Prostate gland (tissue), 2 donors: Measurements from ENCODE around the gene LRP2BP. TPM values are rescaled to one million over a fixed set of nuclear protein-coding genes. Genes with fewer than 3 reads are reported as not detected.
"Not testable (repeated sequence)": the region's sequence is repeated elsewhere in the genome, so short reads cannot be mapped to it uniquely, and the experiment has no call there.

ENCODE experiments used
- DNase-seq: peaks from one replicate; pipeline ENCODE4 v3.0.0-alpha.2; 2019; ENCODE audit warnings: low spot score
- H3K27ac ChIP-seq, 2 donors: fragments of 200-600 bp; sonication (generic); 2 replicates each; pipeline ENCODE4 v1.5.1; 2017 to 2019
- H3K27me3 ChIP-seq: fragments of 200-600 bp; sonication (generic); replicated peaks from 2 replicates; pipeline ENCODE4 v1.5.1; 2019; ENCODE audit not compliant: insufficient read depth
- H3K36me3 ChIP-seq, 2 donors: fragments of 200-600 bp; sonication (generic); 1 replicate in 1 of 2; 2 replicates in 1 of 2; pipeline versions ENCODE4 v1.5.1 to v1.8.1; 2017 to 2019
- H3K4me1 ChIP-seq: fragments of 200-600 bp; sonication (generic); replicated peaks from 2 replicates; pipeline ENCODE4 v1.5.1; 2019
- H3K4me3 ChIP-seq, 2 donors: fragments of 200-600 bp; sonication (generic); 2 replicates each; pipeline ENCODE4 v1.5.1; 2017 to 2019
- H3K9me3 ChIP-seq: fragments of 200-600 bp; sonication (generic); 2 replicates; pipeline ENCODE4 v1.5.1; 2017
- POLR2A ChIP-seq: fragments of 450-650 bp; IDR thresholded peaks from one replicate; pipeline ENCODE4 v1.6.1; 2016; ENCODE audit warnings: antibody characterized with exemption, mild to moderate bottlenecking
- POLR2AphosphoS5 ChIP-seq: sonication (generic); formaldehyde crosslinking; IDR thresholded peaks from one replicate; pipeline ENCODE4 v1.6.1; 2017; ENCODE audit warnings: antibody characterized with exemption
- WGBS: methylation state at CpG from one replicate; pipeline ENCODE4 v1.1.5; 2018; 5-methylcytosine and 5-hydroxymethylcytosine counted together
- intact Hi-C: fragments of 100-400 bp; cut with DNase I; formaldehyde crosslinking; loops from one replicate; pipeline ENCODE4 v1.14.2; 2022
- total RNA-seq, 2 donors: library from RNA; depleted of rRNA; stranded (reverse); fragments of >200 nt; gene quantifications; one replicate each; pipeline ENCODE4 v1.1.0, GENCODE V29; 2016
- TF ChIP-seq, protein P1 (sequence below), 4 experiments: fragments of 200-600 bp in 2 of 4; fragments of 450-650 bp in 2 of 4; sonication (generic) in 2 of 4; IDR thresholded peaks; 1 replicate in 3 of 4; 2 replicates in 1 of 4; pipeline ENCODE4 v1.5.1; 2016 to 2019; ENCODE audit warnings: antibody characterized with exemption in 4 of 4, mild to moderate bottlenecking in 2 of 4, moderate library complexity in 2 of 4

The LRP2BP gene
- total RNA-seq, 2 donors from 2014 or later = 0.32 to 1.4 TPM

DNA sequence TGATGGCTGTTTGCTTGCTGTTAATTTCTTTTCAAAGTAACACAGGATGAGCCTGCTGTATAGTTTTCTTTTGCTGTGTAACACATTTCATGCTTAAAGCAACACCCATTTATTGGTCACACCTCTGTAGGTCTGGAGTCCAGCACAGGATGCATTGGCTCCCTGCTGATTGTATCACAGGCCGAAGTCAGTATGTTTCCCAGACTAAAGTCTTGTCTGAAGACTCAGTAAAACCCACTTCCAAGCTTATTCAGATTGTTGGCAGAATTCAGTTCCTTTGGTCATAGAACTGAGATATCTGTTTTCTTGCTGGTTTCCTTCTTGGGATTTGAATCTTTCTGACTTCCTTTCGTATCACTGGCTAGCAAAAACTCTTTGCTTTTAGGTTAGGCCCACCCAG, 54.3 kb downstream of the LRP2BP start:
- Histone ChIP-seq H3K27ac (no peak overlapping the region), H3K36me3 (no peaks in the 10 kb centered on the region), H3K4me3 (no peak overlapping the region)

DNA sequence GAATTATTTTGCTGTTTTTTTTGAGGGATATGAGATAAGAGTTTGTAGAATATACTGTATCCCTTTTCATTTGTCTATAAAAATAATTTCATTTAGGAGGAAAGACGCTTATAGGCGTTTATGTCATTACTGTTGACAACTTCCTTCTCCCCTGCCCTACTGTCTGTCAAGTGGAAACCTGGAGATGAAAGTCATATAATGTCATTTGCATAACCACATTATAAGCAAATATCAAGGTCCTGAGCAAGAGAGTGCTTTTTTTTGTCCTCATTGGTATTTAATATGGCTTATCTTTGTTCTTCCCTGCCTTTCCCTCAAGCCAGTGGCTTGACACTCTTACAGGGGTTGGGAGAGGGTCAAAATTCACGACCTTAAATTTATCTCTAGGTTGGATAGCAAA, 55.8 kb downstream of the LRP2BP start:
- Histone ChIP-seq H3K27me3 (no peaks in the 10 kb centered on the region), H3K4me3 (no peak overlapping the region), H3K27ac (no peak overlapping the region), H3K36me3 (no peaks in the 10 kb centered on the region), H3K9me3 (no peaks in the 10 kb centered on the region), H3K4me1 (no peaks in the 10 kb centered on the region)
- intact Hi-C loops = no loop called here
- no peak for DNase-seq
- TF ChIP-seq, protein P1, sequence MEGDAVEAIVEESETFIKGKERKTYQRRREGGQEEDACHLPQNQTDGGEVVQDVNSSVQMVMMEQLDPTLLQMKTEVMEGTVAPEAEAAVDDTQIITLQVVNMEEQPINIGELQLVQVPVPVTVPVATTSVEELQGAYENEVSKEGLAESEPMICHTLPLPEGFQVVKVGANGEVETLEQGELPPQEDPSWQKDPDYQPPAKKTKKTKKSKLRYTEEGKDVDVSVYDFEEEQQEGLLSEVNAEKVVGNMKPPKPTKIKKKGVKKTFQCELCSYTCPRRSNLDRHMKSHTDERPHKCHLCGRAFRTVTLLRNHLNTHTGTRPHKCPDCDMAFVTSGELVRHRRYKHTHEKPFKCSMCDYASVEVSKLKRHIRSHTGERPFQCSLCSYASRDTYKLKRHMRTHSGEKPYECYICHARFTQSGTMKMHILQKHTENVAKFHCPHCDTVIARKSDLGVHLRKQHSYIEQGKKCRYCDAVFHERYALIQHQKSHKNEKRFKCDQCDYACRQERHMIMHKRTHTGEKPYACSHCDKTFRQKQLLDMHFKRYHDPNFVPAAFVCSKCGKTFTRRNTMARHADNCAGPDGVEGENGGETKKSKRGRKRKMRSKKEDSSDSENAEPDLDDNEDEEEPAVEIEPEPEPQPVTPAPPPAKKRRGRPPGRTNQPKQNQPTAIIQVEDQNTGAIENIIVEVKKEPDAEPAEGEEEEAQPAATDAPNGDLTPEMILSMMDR (IDR thresholded peaks at IDR 0.05) = no peak
- TF ChIP-seq POLR2A = no peak
- no peak for TF ChIP-seq POLR2AphosphoS5
- 76% methylated on average over 3 of the region's 3 CpGs for WGBS

More for the DNA sequence above, 54.3 kb downstream of the LRP2BP start:
- no peak for DNase-seq
- no peaks in the 10 kb centered on the region for H3K27me3 ChIP-seq
- intact Hi-C loops = no loop called here
- TF ChIP-seq, protein P1 (IDR thresholded peaks at IDR 0.05) = no peak
- TF ChIP-seq POLR2AphosphoS5 = no peak
- TF ChIP-seq POLR2A = no peak
- H3K4me1 ChIP-seq = no peaks in the 10 kb centered on the region
- WGBS = 99% methylated on average over 2 of the region's 2 CpGs
- no peaks in the 10 kb centered on the region for H3K9me3 ChIP-seq

DNA sequence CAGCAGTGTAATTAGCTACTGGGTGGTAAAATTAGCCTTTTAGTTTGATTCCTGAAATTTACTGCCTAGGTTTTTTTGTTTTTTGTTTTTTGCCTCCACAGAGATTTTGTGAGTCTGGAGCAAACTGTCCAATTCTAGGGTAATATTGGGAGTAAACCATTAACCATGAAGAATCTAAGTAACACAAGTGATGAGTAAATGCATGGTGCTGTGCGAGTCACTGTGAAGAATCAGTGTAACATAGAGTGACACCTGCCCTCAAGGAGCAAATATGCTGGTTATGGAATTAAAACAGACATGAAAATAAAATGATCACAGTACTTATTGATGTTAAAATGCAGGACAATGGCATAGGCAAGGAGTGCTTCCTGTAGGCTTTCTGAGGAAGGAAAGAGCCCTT, 60.1 kb downstream of the LRP2BP start:
- Histone ChIP-seq H3K4me1 (no peaks in the 10 kb centered on the region), H3K9me3 (no peaks in the 10 kb centered on the region), H3K36me3 (no peaks in the 10 kb centered on the region), H3K4me3 (no peak overlapping the region), H3K27ac (no peak overlapping the region), H3K27me3 (no peaks in the 10 kb centered on the region)
- no peak for TF ChIP-seq POLR2AphosphoS5
- TF ChIP-seq, protein P1 (IDR thresholded peaks at IDR 0.05) = no peak
- TF ChIP-seq POLR2A = no peak
- WGBS = 93% methylated on average over 1 of the region's 1 CpG
- intact Hi-C loops = no loop called here
- no peak for DNase-seq

DNA sequence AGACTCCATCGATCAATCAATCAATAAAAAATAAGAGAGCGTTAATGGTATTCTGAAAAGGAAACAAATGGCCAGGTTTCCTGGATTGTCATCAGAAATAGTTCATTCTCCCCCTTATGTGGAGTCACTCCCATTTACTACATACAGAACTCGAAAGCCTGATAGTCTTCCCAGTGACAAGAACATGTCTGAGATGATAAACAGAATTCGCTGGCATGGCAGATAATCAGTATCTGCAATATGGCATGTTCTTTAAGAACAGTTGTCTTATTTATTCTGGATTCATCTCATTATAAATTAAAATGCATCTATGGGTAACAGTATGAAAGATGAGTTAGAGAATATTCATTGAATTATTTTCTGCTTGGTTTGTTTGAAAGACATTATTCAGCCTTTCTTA, 61.4 kb downstream of the LRP2BP start:
- intact Hi-C loops = no loop called here
- no peak overlapping the region for H3K27ac ChIP-seq
- H3K36me3 ChIP-seq = no peaks in the 10 kb centered on the region
- 96% methylated on average over 4 of the region's 4 CpGs for WGBS
- no peak overlapping the region for H3K4me3 ChIP-seq
- no peaks in the 10 kb centered on the region for H3K9me3 ChIP-seq
- TF ChIP-seq POLR2AphosphoS5 (no peak), POLR2A (no peak)
- TF ChIP-seq, protein P1 (IDR thresholded peaks at IDR 0.05) = no peak
- H3K27me3 ChIP-seq = no peaks in the 10 kb centered on the region
- no peak for DNase-seq
- no peaks in the 10 kb centered on the region for H3K4me1 ChIP-seq

DNA sequence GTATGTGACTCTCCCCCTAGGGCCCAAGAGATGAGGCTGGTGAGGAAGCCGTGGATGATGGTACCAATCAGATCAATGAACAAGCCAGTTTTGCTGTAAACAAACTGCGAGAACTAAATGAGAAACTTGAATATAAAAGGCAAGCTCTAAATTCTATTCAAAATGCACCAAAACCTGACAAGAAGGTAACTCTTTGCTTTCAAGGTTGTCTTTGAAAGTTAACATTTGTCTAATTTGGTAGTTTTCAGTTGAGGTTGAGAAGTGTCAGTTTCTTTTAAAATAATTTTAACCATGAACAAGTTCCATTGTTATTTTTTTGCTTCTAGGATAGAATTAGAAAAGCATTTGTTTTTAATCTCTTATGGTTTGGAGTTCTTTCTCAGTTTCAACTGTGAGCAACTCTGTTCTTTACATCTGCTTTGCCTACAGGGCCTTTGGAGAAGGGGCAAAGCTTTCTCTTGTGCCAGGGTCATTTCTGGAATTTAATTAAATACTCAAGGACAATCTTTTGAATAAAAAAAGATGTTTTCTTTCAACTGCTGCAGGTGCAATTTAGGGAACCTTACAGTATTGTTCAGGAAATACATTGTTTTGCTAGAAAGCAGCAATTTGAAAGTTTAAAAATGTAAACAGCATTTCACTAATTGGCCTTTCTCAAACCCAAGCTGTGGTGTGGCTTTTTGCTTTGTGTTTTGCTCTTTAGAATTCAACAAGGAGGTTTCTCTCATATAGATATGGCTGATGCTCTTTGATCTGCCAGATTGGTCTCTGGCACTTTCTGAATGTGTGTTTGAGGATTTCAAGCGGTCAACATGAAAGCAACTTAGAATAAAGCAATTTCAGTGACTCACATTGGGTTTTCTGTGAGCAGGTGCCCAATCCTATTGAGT, 62.9 kb downstream of the LRP2BP start:
- no peak for TF ChIP-seq POLR2A
- TF ChIP-seq, protein P1 (IDR thresholded peaks at IDR 0.05) = no peak
- TF ChIP-seq POLR2AphosphoS5 = no peak
- Histone ChIP-seq H3K4me3 (no peak overlapping the region), H3K36me3 (no peaks in the 10 kb centered on the region), H3K4me1 (no peaks in the 10 kb centered on the region), H3K9me3 (no peaks in the 10 kb centered on the region), H3K27me3 (no peaks in the 10 kb centered on the region), H3K27ac (no peak overlapping the region)
- intact Hi-C loops = no loop called here
- 92% methylated on average over 3 of the region's 3 CpGs for WGBS
- DNase-seq = no peak

DNA sequence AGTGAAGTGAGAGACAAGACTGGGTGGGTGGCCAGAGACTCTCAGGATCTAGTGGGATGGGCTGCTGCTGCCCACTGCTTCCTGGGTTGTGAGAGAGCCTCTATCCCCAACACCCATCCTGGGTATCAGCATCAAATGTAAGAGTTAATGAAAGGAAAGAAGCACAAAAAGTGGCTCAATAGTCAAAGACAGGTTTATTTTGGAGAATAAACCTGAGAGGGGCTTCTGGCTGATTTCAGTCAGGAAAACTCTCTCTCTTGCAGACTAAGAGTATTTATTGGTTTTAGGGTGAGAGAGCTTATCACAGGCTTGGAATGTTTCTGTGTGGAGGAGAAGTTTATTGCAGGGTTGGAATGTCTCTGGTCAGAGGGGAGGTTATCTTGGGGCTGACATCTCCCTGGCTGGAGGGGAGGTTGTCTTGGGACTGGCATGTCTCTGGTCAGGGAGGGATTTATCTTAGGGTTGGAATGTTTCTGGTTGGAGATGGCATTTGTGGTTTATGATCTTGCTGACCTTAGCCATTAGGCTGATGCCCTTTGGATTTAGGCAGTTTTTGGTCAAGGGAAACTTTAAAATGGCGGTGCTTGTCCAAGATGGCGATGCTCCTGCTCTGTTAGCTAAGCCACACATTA, 65.7 kb downstream of the LRP2BP start:
- WGBS = 100% methylated on average over 2 of the region's 2 CpGs
- H3K36me3 ChIP-seq = not testable (repeated sequence)

More for the DNA sequence above, 65.7 kb downstream of the LRP2BP start:
- H3K4me3 ChIP-seq, H3K27me3 ChIP-seq, H3K9me3 ChIP-seq, H3K27ac ChIP-seq, DNase-seq, intact Hi-C loops, H3K4me1 ChIP-seq: not testable (repeated sequence)
